ENCODE measurements around the gene CUTC. TPM values are rescaled to one million over a fixed set of nuclear protein-coding genes. Genes with fewer than 3 reads are reported as not detected.
A peak's percentile ranks its signal among the peaks of the same experiment; 100 is the strongest.

The CUTC gene
- total RNA-seq, 2 donors from 2014 or later, result 8.6 to 14.8 TPM

- TF ChIP-seq, protein P1, sequence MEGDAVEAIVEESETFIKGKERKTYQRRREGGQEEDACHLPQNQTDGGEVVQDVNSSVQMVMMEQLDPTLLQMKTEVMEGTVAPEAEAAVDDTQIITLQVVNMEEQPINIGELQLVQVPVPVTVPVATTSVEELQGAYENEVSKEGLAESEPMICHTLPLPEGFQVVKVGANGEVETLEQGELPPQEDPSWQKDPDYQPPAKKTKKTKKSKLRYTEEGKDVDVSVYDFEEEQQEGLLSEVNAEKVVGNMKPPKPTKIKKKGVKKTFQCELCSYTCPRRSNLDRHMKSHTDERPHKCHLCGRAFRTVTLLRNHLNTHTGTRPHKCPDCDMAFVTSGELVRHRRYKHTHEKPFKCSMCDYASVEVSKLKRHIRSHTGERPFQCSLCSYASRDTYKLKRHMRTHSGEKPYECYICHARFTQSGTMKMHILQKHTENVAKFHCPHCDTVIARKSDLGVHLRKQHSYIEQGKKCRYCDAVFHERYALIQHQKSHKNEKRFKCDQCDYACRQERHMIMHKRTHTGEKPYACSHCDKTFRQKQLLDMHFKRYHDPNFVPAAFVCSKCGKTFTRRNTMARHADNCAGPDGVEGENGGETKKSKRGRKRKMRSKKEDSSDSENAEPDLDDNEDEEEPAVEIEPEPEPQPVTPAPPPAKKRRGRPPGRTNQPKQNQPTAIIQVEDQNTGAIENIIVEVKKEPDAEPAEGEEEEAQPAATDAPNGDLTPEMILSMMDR (IDR thresholded peaks at IDR 0.05), result no peak
- no peak for TF ChIP-seq POLR2A (IDR thresholded peaks at IDR 0.05)
- Histone ChIP-seq H3K9me3 (no peaks in the 10 kb centered on the region), H3K27ac (no peak overlapping the region), H3K4me3 (no peak overlapping the region), H3K27me3 (no peaks in the 10 kb centered on the region), H3K36me3 (replicated peaks in 1 of 2; ENCODE audit: insufficient read depth in 1 of 2, low read depth in 2 of 2) (no peaks in the 10 kb centered on the region), H3K4me1 (no peaks in the 10 kb centered on the region)
- WGBS, 2 donors, result 79 to 82% methylated on average over 7 of the region's 7 CpGs
- ATAC-seq, result no peak
- DNase-seq, result no peak
- intact Hi-C loops (cut with DNase I), result no loop called here
These were observed 55.9 kb downstream of the CUTC start for GRCh38 chr10:99787782-99788445.

GRCh38 chr10:99788598-99789256 lies 56.7 kb downstream of the CUTC start:
- no peak overlapping the region for H3K27ac ChIP-seq
- 69 to 77% methylated on average over 5 to 6 of the region's 6 CpGs for whole genome bisulfite sequencing, 2 donors
- intact Hi-C loops (cut with DNase I), result no loop called here
- H3K27me3 ChIP-seq, result no peaks in the 10 kb centered on the region
- H3K36me3 ChIP-seq (replicated peaks in 1 of 2; ENCODE audit: insufficient read depth in 1 of 2, low read depth in 2 of 2), result no peaks in the 10 kb centered on the region
- no peaks in the 10 kb centered on the region for H3K9me3 ChIP-seq
- peak; percentile 7 to 50 (median 19) for DNase-seq
- TF ChIP-seq, protein P1 (IDR thresholded peaks at IDR 0.05), result no peak
- TF ChIP-seq POLR2A (IDR thresholded peaks at IDR 0.05), result no peak
- no peaks in the 10 kb centered on the region for H3K4me1 ChIP-seq
- peak; percentile 65 for ATAC-seq
- no peak overlapping the region for H3K4me3 ChIP-seq

DNA sequence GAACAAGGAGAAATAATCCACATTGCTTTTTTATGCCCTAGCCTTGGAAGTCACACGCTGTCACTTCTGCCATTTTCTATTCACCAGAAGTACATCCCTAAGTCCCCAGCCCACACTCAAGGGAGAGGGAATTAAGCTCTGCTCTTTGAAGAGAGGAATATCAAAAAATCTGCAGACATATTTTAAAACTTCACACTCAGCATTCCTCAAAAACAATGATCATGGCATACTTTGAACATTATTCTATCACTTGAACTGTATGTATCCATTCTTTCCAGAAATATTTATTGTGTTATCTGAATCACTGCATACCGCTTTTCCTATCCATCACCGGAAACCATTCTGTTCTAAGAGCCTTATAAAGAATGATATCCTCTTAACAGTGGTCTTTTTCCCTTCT lies 59.8 kb downstream of the CUTC start:
- no peak for ATAC-seq
- no peak for TF ChIP-seq POLR2A (IDR thresholded peaks at IDR 0.05)
- TF ChIP-seq, protein P1 (IDR thresholded peaks at IDR 0.05), result no peak
- Histone ChIP-seq H3K4me1 (no peaks in the 10 kb centered on the region), H3K27ac (no peak overlapping the region), H3K9me3 (no peaks in the 10 kb centered on the region), H3K4me3 (no peak overlapping the region), H3K36me3 (replicated peaks in 1 of 2; ENCODE audit: insufficient read depth in 1 of 2, low read depth in 2 of 2) (no peaks in the 10 kb centered on the region), H3K27me3 (no peaks in the 10 kb centered on the region)
- no peak for DNase-seq
- intact Hi-C loops (cut with DNase I), result no loop called here
- 80 to 92% methylated on average over 3 of the region's 3 CpGs for WGBS, 2 donors

GRCh38 chr10:99793819-99794218 lies 61.8 kb downstream of the CUTC start:
- no peak overlapping the region for H3K4me3 ChIP-seq
- no peak for ATAC-seq
- WGBS, 2 donors, result 90 to 95% methylated on average over 4 of the region's 4 CpGs
- no peak for DNase-seq
- intact Hi-C loops (cut with DNase I), result no loop called here
- no peaks in the 10 kb centered on the region for H3K9me3 ChIP-seq
- H3K27me3 ChIP-seq, result no peaks in the 10 kb centered on the region
- H3K36me3 ChIP-seq (replicated peaks in 1 of 2; ENCODE audit: insufficient read depth in 1 of 2, low read depth in 2 of 2), result no peaks in the 10 kb centered on the region
- TF ChIP-seq, protein P1 (IDR thresholded peaks at IDR 0.05), result no peak
- no peak for TF ChIP-seq POLR2A (IDR thresholded peaks at IDR 0.05)
- no peaks in the 10 kb centered on the region for H3K4me1 ChIP-seq
- no peak overlapping the region for H3K27ac ChIP-seq

DNA sequence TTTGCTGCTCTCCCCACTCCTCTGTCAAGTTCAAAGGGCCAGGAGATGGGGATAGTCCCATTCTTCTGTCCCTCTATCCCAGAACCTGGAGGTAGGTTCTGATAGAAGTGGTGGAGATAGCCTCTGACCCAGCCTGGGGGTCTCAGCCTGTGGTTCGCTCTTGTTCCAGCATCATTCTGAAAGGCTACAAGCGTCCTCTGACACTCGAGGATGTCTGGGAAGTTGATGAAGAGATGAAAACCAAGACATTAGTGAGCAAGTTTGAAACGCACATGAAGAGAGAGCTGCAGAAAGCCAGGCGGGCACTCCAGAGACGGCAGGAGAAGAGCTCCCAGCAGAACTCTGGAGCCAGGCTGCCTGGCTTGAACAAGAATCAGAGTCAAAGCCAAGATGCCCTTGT lies 64.9 kb downstream of the CUTC start:
- H3K4me3 ChIP-seq, result no peak overlapping the region
- no peak overlapping the region for H3K27ac ChIP-seq
- ATAC-seq, result no peak
- H3K4me1 ChIP-seq, result no peaks in the 10 kb centered on the region
- no peak for TF ChIP-seq POLR2A (IDR thresholded peaks at IDR 0.05)
- TF ChIP-seq, protein P1 (IDR thresholded peaks at IDR 0.05), result no peak
- intact Hi-C loops (cut with DNase I), result no loop called here
- WGBS, 2 donors, result 81 to 89% methylated on average over 6 of the region's 6 CpGs
- no peaks in the 10 kb centered on the region for H3K27me3 ChIP-seq
- H3K36me3 ChIP-seq (replicated peaks in 1 of 2; ENCODE audit: insufficient read depth in 1 of 2, low read depth in 2 of 2), result no peaks in the 10 kb centered on the region
- no peaks in the 10 kb centered on the region for H3K9me3 ChIP-seq
- DNase-seq, result no peak
